ENCODE data around the gene LAT.
"Not testable (repeated sequence)": the region's sequence is repeated elsewhere in the genome, so short reads cannot be mapped to it uniquely, and the experiment has no call there.

Gene LAT

GRCh38 chr16:28977703-28978662 is 6.9 kb upstream of the LAT start:
- FAIRE-seq, result no peak

GRCh38 chr16:28980330-28980729 is 4.5 kb upstream of the LAT start:
- not testable (repeated sequence) for FAIRE-seq

GRCh38 chr16:28980929-28981328 is 3.9 kb upstream of the LAT start:
- no peak for FAIRE-seq

GRCh38 chr16:28981517-28981916 is 3.3 kb upstream of the LAT start:
- no peak for FAIRE-seq

GRCh38 chr16:28982418-28982817 is 2.4 kb upstream of the LAT start:
- FAIRE-seq, result no peak

GRCh38 chr16:28982949-28983348 is 1.9 kb upstream of the LAT start:
- no peak for FAIRE-seq

- FAIRE-seq, result no peak
Observed at GRCh38 chr16:28983644-28984043, 1.2 kb upstream of the LAT start.

- no peak for FAIRE-seq
Observed at GRCh38 chr16:28984091-28984490, 761 bp upstream of the LAT start.

- FAIRE-seq, result no peak
Observed at GRCh38 chr16:28985211-28986041, 574 bp downstream of the LAT start.

- no peak for FAIRE-seq
Observed at GRCh38 chr16:28986046-28986445, 1.2 kb downstream of the LAT start.

GRCh38 chr16:28986492-28986891 is 1.6 kb downstream of the LAT start:
- no peak for FAIRE-seq

- no peak for FAIRE-seq
Observed at GRCh38 chr16:28987170-28987853, 2.5 kb downstream of the LAT start.

- no peak for FAIRE-seq
Observed at GRCh38 chr16:28989363-28989762, 4.5 kb downstream of the LAT start.

- no peak for FAIRE-seq
Observed at GRCh38 chr16:28990375-28991040, 5.7 kb downstream of the LAT start.

GRCh38 chr16:28991687-28992086 is 6.8 kb downstream of the LAT start:
- FAIRE-seq, result no peak

- FAIRE-seq, result no peak
Observed at GRCh38 chr16:28992496-28992895, 7.6 kb downstream of the LAT start.

GRCh38 chr16:28998837-28999236 is 14.0 kb downstream of the LAT start:
- FAIRE-seq, result no peak

GRCh38 chr16:28999577-28999976 is 14.7 kb downstream of the LAT start:
- FAIRE-seq, result no peak

GRCh38 chr16:29000019-29000418 is 15.2 kb downstream of the LAT start:
- FAIRE-seq, result no peak

- FAIRE-seq, result not testable (repeated sequence)
Observed at GRCh38 chr16:29004496-29005139, 19.8 kb downstream of the LAT start.

- FAIRE-seq, result no peak
Observed at GRCh38 chr16:29007730-29008593, 23.1 kb downstream of the LAT start.

Measured in islet of Langerhans (tissue), 1 donor.